Measurements from ENCODE around the gene IGSF22. TPM values are rescaled to one million over a fixed set of nuclear protein-coding genes. Genes with fewer than 3 reads are reported as not detected.
"Not testable (repeated sequence)": the region's sequence is repeated elsewhere in the genome, so short reads cannot be mapped to it uniquely, and the experiment has no call there.

IGSF22 gene
- total RNA-seq, 2 experiments from 2014 or later: 1.1 to 1.3 TPM

- Mint-ChIP-seq H3K27ac (no peak overlapping the region), H3K4me1 (peaks cover 17% of the 10 kb centered on the region), H3K27me3 (peaks cover 4% of the 10 kb centered on the region), H3K36me3 (no peaks in the 10 kb centered on the region), H3K9me3 (no peaks in the 10 kb centered on the region), H3K4me3 (no peak overlapping the region)
- no peak for DNase-seq
Measured at GRCh38 chr11:18697576-18697975, 28.4 kb downstream of the IGSF22 start.

GRCh38 chr11:18696638-18697225, 29.3 kb downstream of the IGSF22 start:
- no peak overlapping the region for H3K27ac Mint-ChIP-seq
- H3K9me3 Mint-ChIP-seq: no peaks in the 10 kb centered on the region
- H3K4me1 Mint-ChIP-seq: peaks cover 17% of the 10 kb centered on the region
- no peaks in the 10 kb centered on the region for H3K36me3 Mint-ChIP-seq
- peaks cover 4% of the 10 kb centered on the region for H3K27me3 Mint-ChIP-seq
- no peak overlapping the region for H3K4me3 Mint-ChIP-seq
- DNase-seq: no peak

- Mint-ChIP-seq H3K27ac (no peak overlapping the region), H3K36me3 (no peaks in the 10 kb centered on the region), H3K27me3 (no peaks in the 10 kb centered on the region)
Measured at GRCh38 chr11:18692941-18693760, 32.8 kb downstream of the IGSF22 start.

GRCh38 chr11:18691467-18692140, 34.4 kb downstream of the IGSF22 start:
- H3K36me3 Mint-ChIP-seq, H3K9me3 Mint-ChIP-seq, H3K27ac Mint-ChIP-seq, DNase-seq, H3K27me3 Mint-ChIP-seq, H3K4me3 Mint-ChIP-seq, H3K4me1 Mint-ChIP-seq: not testable (repeated sequence)

More at GRCh38 chr11:18692941-18693760, 32.8 kb downstream of the IGSF22 start:
- H3K9me3 Mint-ChIP-seq: no peaks in the 10 kb centered on the region
- H3K4me3 Mint-ChIP-seq: no peak overlapping the region
- DNase-seq: no peak
- peaks cover 6% of the 10 kb centered on the region for H3K4me1 Mint-ChIP-seq

DNA sequence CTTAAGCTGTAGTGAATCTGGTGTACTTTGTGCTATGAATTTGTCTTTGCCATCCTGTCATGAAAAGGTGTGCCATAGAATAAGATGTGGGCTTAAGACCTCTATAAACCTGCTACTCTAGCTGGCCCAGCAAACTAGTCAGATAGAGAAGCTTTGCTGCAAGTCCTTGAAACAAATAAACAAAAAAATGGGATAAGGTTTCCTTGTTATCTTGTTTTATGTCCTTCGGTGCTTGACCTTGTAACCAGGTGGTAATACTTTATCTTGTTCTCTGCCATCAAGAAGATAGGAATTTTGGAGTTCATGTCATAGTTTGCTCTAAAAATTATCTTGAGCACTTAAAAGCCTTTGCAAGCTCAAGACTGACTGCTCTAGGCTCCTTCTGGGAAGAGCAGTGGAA, 41.7 kb downstream of the IGSF22 start:
- Mint-ChIP-seq H3K9me3 (no peaks in the 10 kb centered on the region), H3K4me1 (peaks cover 4% of the 10 kb centered on the region), H3K27me3 (no peaks in the 10 kb centered on the region), H3K4me3 (no peak overlapping the region), H3K36me3 (no peaks in the 10 kb centered on the region), H3K27ac (no peak overlapping the region)
- no peak for DNase-seq

- peaks cover 9% of the 10 kb centered on the region for H3K4me1 Mint-ChIP-seq
- no peak for DNase-seq
- H3K27ac Mint-ChIP-seq: no peak overlapping the region
- no peaks in the 10 kb centered on the region for H3K27me3 Mint-ChIP-seq
- no peaks in the 10 kb centered on the region for H3K9me3 Mint-ChIP-seq
- H3K36me3 Mint-ChIP-seq: no peaks in the 10 kb centered on the region
- no peak overlapping the region for H3K4me3 Mint-ChIP-seq
Measured at GRCh38 chr11:18682466-18682865, 43.5 kb downstream of the IGSF22 start.

- not testable (repeated sequence) for H3K9me3 Mint-ChIP-seq, H3K36me3 Mint-ChIP-seq, H3K27ac Mint-ChIP-seq, H3K4me3 Mint-ChIP-seq, DNase-seq, H3K27me3 Mint-ChIP-seq
- H3K4me1 Mint-ChIP-seq: peaks cover 10% of the 10 kb centered on the region
Measured at GRCh38 chr11:18681949-18682348, 44.0 kb downstream of the IGSF22 start.

DNA sequence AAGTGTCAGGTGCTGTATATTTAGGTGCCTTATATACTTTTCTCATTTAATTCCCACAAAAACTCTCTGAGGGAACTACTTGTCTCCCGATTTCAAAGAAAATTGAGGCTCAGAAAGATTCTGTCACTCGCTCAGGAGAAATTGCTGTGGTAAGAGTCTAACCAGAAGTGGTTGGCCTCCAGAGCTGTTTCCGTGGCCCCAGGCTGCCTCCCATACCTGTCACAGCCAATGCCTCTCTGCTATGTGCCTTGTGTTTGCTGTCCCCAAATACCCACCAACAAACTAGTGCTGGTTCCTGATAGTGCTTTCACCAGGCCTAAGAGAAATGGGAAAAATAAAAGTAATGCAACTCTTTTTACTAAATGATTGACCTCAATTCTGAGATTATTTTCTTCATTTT, 48.4 kb downstream of the IGSF22 start:
- Mint-ChIP-seq H3K36me3 (no peaks in the 10 kb centered on the region), H3K4me1 (peaks cover 23% of the 10 kb centered on the region), H3K4me3 (no peak overlapping the region), H3K27me3 (no peaks in the 10 kb centered on the region), H3K9me3 (no peaks in the 10 kb centered on the region), H3K27ac (no peak overlapping the region)
- DNase-seq: no peak

DNA sequence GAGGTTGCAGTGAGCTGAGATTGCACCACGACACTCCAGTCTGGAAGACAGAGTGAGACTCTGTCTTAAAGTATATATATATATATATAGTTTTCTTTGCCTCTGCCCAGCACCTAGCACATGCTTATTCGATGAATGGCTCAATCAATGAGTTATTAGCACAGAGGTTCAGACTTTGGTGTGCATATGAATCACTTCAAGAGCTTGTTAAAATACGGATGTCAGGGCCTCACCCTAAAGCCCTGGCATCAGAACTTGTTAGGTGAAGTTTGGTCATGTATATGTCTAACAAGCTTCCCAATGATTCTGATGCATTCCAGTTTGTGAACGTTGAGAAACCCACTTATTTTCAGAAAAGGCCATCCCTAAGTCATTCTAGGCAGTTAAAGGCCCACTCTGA, 49.2 kb downstream of the IGSF22 start:
- Mint-ChIP-seq H3K27me3 (no peaks in the 10 kb centered on the region), H3K4me1 (peaks cover 26% of the 10 kb centered on the region), H3K36me3 (peaks cover 1% of the 10 kb centered on the region), H3K4me3 (no peak overlapping the region), H3K9me3 (peaks cover 2% of the 10 kb centered on the region), H3K27ac (no peak overlapping the region)
- DNase-seq: no peak

GRCh38 chr11:18672209-18672608, 53.8 kb downstream of the IGSF22 start:
- not testable (repeated sequence) for H3K27me3 Mint-ChIP-seq

GRCh38 chr11:18671246-18671645, 54.7 kb downstream of the IGSF22 start:
- H3K4me3 Mint-ChIP-seq: no peak overlapping the region
- peaks cover 1% of the 10 kb centered on the region for H3K36me3 Mint-ChIP-seq
- H3K27me3 Mint-ChIP-seq: no peaks in the 10 kb centered on the region
- peaks cover 2% of the 10 kb centered on the region for H3K9me3 Mint-ChIP-seq
- H3K4me1 Mint-ChIP-seq: peaks cover 51% of the 10 kb centered on the region
- peak overlapping the region; percentile 69 for H3K27ac Mint-ChIP-seq
- DNase-seq: peak; percentile 36

More at GRCh38 chr11:18672209-18672608, 53.8 kb downstream of the IGSF22 start:
- peak; percentile 36 for DNase-seq
- Mint-ChIP-seq H3K4me3 (peak overlapping the region; percentile 58), H3K4me1 (peaks cover 46% of the 10 kb centered on the region), H3K27ac (peak overlapping the region; percentile 93)
- H3K36me3 Mint-ChIP-seq, H3K9me3 Mint-ChIP-seq: not testable (repeated sequence)

GRCh38 chr11:18669711-18670110, 56.3 kb downstream of the IGSF22 start:
- Mint-ChIP-seq H3K27me3 (no peaks in the 10 kb centered on the region), H3K4me1 (peaks cover 61% of the 10 kb centered on the region), H3K9me3 (peaks cover 4% of the 10 kb centered on the region), H3K27ac (peak overlapping the region; percentile 76), H3K4me3 (no peak overlapping the region), H3K36me3 (peaks cover 1% of the 10 kb centered on the region)
- no peak for DNase-seq

GRCh38 chr11:18669219-18669596, 56.8 kb downstream of the IGSF22 start:
- peaks cover 4% of the 10 kb centered on the region for H3K9me3 Mint-ChIP-seq
- H3K4me3 Mint-ChIP-seq: no peak overlapping the region
- DNase-seq: peak; percentile 14
- peaks cover 1% of the 10 kb centered on the region for H3K36me3 Mint-ChIP-seq
- H3K27ac Mint-ChIP-seq: peak overlapping the region; percentile 76
- H3K27me3 Mint-ChIP-seq: no peaks in the 10 kb centered on the region
- peaks cover 60% of the 10 kb centered on the region for H3K4me1 Mint-ChIP-seq

GRCh38 chr11:18668131-18668530, 57.9 kb downstream of the IGSF22 start:
- Mint-ChIP-seq H3K36me3 (peaks cover 1% of the 10 kb centered on the region), H3K9me3 (peaks cover 4% of the 10 kb centered on the region), H3K4me1 (peaks cover 53% of the 10 kb centered on the region), H3K27me3 (no peaks in the 10 kb centered on the region), H3K27ac (peak overlapping the region; percentile 76), H3K4me3 (no peak overlapping the region)
- DNase-seq: no peak

GRCh38 chr11:18665353-18665872, 60.6 kb downstream of the IGSF22 start:
- Mint-ChIP-seq H3K27ac (peak overlapping the region; percentile 90), H3K4me1 (peaks cover 44% of the 10 kb centered on the region), H3K4me3 (peak overlapping the region; percentile 61)
- not testable (repeated sequence) for H3K27me3 Mint-ChIP-seq, DNase-seq, H3K9me3 Mint-ChIP-seq, H3K36me3 Mint-ChIP-seq
